Endothelial cell of umbilical vein (primary cell): ENCODE measurements around the gene ZKSCAN3.
"Not testable (repeated sequence)": the region's sequence is repeated elsewhere in the genome, so short reads cannot be mapped to it uniquely, and the experiment has no call there.

ENCODE experiments used
- CTCF ChIP-seq, 2 donors: IDR thresholded peaks; 1 replicate in 1 of 2; 2 replicates in 1 of 2; pipeline ENCODE4 v1.5.1; 2011; ENCODE audit warnings: low read length in 2 of 2, mild to moderate bottlenecking in 2 of 2, moderate library complexity in 2 of 2, control low read depth in 1 of 2, inconsistent platforms in 1 of 2, low read depth in 1 of 2; ENCODE audit not compliant: insufficient read depth in 1 of 2; ENCODE audit errors: extremely low read depth in 1 of 2
- EZH2 ChIP-seq: IDR thresholded peaks from 2 replicates; pipeline ENCODE4 v1.6.1; 2012; ENCODE audit warnings: borderline replicate concordance, low read depth, mild to moderate bottlenecking, moderate library complexity, low read length, inconsistent platforms; ENCODE audit not compliant: severe bottlenecking
- GATA2 ChIP-seq: IDR thresholded peaks from 2 replicates; pipeline ENCODE4 v1.7.0; 2011; ENCODE audit warnings: low read depth, mild to moderate bottlenecking, moderate library complexity, mixed read lengths, low read length; ENCODE audit not compliant: insufficient read length, insufficient read depth
- POLR2A ChIP-seq: IDR thresholded peaks from 2 replicates; pipeline ENCODE4 v1.6.1; 2012; ENCODE audit warnings: low read depth, mild to moderate bottlenecking, control low read depth, low read length
- POLR2AphosphoS5 ChIP-seq: IDR thresholded peaks from 2 replicates; pipeline ENCODE4 v1.6.1; 2012; ENCODE audit warnings: low read depth, mild to moderate bottlenecking, control low read depth, low read length, moderate library complexity; ENCODE audit not compliant: insufficient read depth

GRCh38 chr6:28365590-28365989, 15.8 kb downstream of the ZKSCAN3 start:
- not testable (repeated sequence) for TF ChIP-seq CTCF (IDR thresholded peaks at IDR 0.05; ENCODE audit: extremely low read depth in 1 of 2, insufficient read depth in 1 of 2, low read depth in 1 of 2, low read length in 2 of 2); POLR2A; POLR2AphosphoS5; EZH2; GATA2
